ENCODE measurements around the gene BCL7B. TPM values are rescaled to one million over a fixed set of nuclear protein-coding genes. Genes with fewer than 3 reads are reported as not detected.

The BCL7B gene
- total and polyA plus RNA-seq, 2 donors (not counting 3 experiments of a cell fraction or from before 2014, with no cell fraction given) = 61.2 to 68.3 TPM

Small RNA genes lying within 50 kb of the gene (small RNA-seq; reads per million reads assigned to genes)
- gene RNU6-1198P (ENCODE audit: insufficient read depth, insufficient read length, low read depth, low replicate concordance) = not detected

Other genes starting within 250 kb of the BCL7B start
- 4.5 and 6.8 TPM in 2 replicates for gene NSUN5, start 248.9 kb downstream of the BCL7B start, total RNA-seq
- 4.1 and 6.3 TPM in 2 replicates for gene NSUN5, start 248.9 kb downstream of the BCL7B start, polyA plus RNA-seq
- gene TRIM50, start 229.6 kb downstream of the BCL7B start, total RNA-seq = not detected in 2 replicates
- gene TRIM50, start 229.6 kb downstream of the BCL7B start, polyA plus RNA-seq = not detected in 2 replicates
- gene FKBP6, start 229.5 kb downstream of the BCL7B start, total RNA-seq = not detected in 2 replicates
- gene FKBP6, start 229.5 kb downstream of the BCL7B start, polyA plus RNA-seq = 0.04 TPM in 1 of 2 replicates, not detected in the other
- 0.75 and 0.90 TPM in 2 replicates for gene FZD9, start 123.9 kb downstream of the BCL7B start, total RNA-seq
- 0.72 and 1.3 TPM in 2 replicates for gene FZD9, start 123.9 kb downstream of the BCL7B start, polyA plus RNA-seq
- gene BAZ1B, start 35.4 kb downstream of the BCL7B start, total RNA-seq = 72.6 and 74.7 TPM in 2 replicates
- gene BAZ1B, start 35.4 kb downstream of the BCL7B start, polyA plus RNA-seq = 12.6 and 16.2 TPM in 2 replicates
- 34.8 and 38.6 TPM in 2 replicates for gene TBL2, start 20.9 kb upstream of the BCL7B start, total RNA-seq
- gene TBL2, start 20.9 kb upstream of the BCL7B start, polyA plus RNA-seq = 48.4 and 49.6 TPM in 2 replicates
- gene MLXIPL, start 66.8 kb upstream of the BCL7B start, total RNA-seq = not detected in 2 replicates
- gene MLXIPL, start 66.8 kb upstream of the BCL7B start, polyA plus RNA-seq = not detected in 2 replicates
- gene VPS37D, start 110.1 kb upstream of the BCL7B start, total RNA-seq = 2.0 and 2.4 TPM in 2 replicates
- 2.1 and 2.9 TPM in 2 replicates for gene VPS37D, start 110.1 kb upstream of the BCL7B start, polyA plus RNA-seq
- 10.4 and 11.9 TPM in 2 replicates for gene DNAJC30, start 125.8 kb upstream of the BCL7B start, total RNA-seq
- 10.6 and 14.7 TPM in 2 replicates for gene DNAJC30, start 125.8 kb upstream of the BCL7B start, polyA plus RNA-seq
- 60.1 and 64.6 TPM in 2 replicates for gene BUD23, start 125.9 kb upstream of the BCL7B start, total RNA-seq
- gene BUD23, start 125.9 kb upstream of the BCL7B start, polyA plus RNA-seq = 49.0 and 62.1 TPM in 2 replicates
- gene STX1A, start 162.0 kb upstream of the BCL7B start, total RNA-seq = 16.8 and 20.8 TPM in 2 replicates
- gene STX1A, start 162.0 kb upstream of the BCL7B start, polyA plus RNA-seq = 13.1 and 16.0 TPM in 2 replicates
- gene ABHD11, start 181.1 kb upstream of the BCL7B start, total RNA-seq = 13.3 and 19.0 TPM in 2 replicates
- gene ABHD11, start 181.1 kb upstream of the BCL7B start, polyA plus RNA-seq = 18.4 and 18.9 TPM in 2 replicates
- 0.62 and 0.95 TPM in 2 replicates for gene CLDN3, start 212.6 kb upstream of the BCL7B start, total RNA-seq
- gene CLDN3, start 212.6 kb upstream of the BCL7B start, polyA plus RNA-seq = 1.9 and 2.4 TPM in 2 replicates

Measured in endothelial cell of umbilical vein (primary cell).